Stimulated activated CD4-positive, alpha-beta T cell treated with anti-CD3 and anti-CD28 coated beads, Interleukin-4, amount 100 ng/mL, for 4 hours (primary cell): ENCODE data around the gene CCDC85B.

Source experiments
- DNase-seq, 2 experiments: peaks; one replicate each; pipeline ENCODE4 v3.0.0-alpha.2; 2020

The CCDC85B gene

GRCh38 chr11:65869643-65870306, 20.7 kb upstream of the CCDC85B start:
- DNase-seq, result no peak

GRCh38 chr11:65870307-65870658, 20.2 kb upstream of the CCDC85B start:
- DNase-seq, result no peak

GRCh38 chr11:65870706-65871681, 19.5 kb upstream of the CCDC85B start:
- no peak for DNase-seq

GRCh38 chr11:65871811-65872548, 18.5 kb upstream of the CCDC85B start:
- DNase-seq, result no peak

- DNase-seq, result no peak
Measured at GRCh38 chr11:65872586-65873317, 17.7 kb upstream of the CCDC85B start, which contains the start of gene EFEMP2. Gene EFEMP2 (minus strand): TSS chr11:65872800. CDS start chr11:65872354, 446 bp downstream.

GRCh38 chr11:65873318-65874156, 16.9 kb upstream of the CCDC85B start:
- peak; percentile 94 to 96 for DNase-seq

GRCh38 chr11:65879617-65880016, 10.9 kb upstream of the CCDC85B start, which contains the start of gene CTSW:
Gene CTSW (plus strand): TSS chr11:65879837. CDS start chr11:65879855, 18 bp downstream.
- no peak for DNase-seq

GRCh38 chr11:65880027-65880426, 10.4 kb upstream of the CCDC85B start:
- DNase-seq, result no peak

GRCh38 chr11:65880844-65881421, 9.5 kb upstream of the CCDC85B start:
- DNase-seq, result no peak

- DNase-seq, result no peak
Measured at GRCh38 chr11:65882120-65883057, 8.1 kb upstream of the CCDC85B start.

GRCh38 chr11:65883058-65883761, 7.3 kb upstream of the CCDC85B start:
- no peak for DNase-seq

GRCh38 chr11:65883786-65884715, 6.4 kb upstream of the CCDC85B start:
- DNase-seq, result no peak

- peak; percentile 72 to 79 for DNase-seq
Measured at GRCh38 chr11:65884716-65885092, 5.8 kb upstream of the CCDC85B start.

- no peak for DNase-seq
Measured at GRCh38 chr11:65885231-65885630, 5.2 kb upstream of the CCDC85B start.

- DNase-seq, result no peak
Measured at GRCh38 chr11:65885808-65886536, 4.5 kb upstream of the CCDC85B start.

GRCh38 chr11:65886826-65887722, 3.4 kb upstream of the CCDC85B start:
- no peak for DNase-seq
